Stimulated activated CD8-positive, alpha-beta memory T cell treated with anti-CD3 and anti-CD28 coated beads, Interleukin-12 subunit alpha, Interleukin-12 subunit beta, amount 100 ng/mL, for 1 hour (primary cell): Measurements from ENCODE around the gene USP25.
A peak's percentile ranks its signal among the peaks of the same experiment; 100 is the strongest.

Source experiments
- DNase-seq: peaks from one replicate; pipeline ENCODE4 v3.0.0-alpha.2; 2020; ENCODE audit warnings: low read depth

USP25 gene, protein sequence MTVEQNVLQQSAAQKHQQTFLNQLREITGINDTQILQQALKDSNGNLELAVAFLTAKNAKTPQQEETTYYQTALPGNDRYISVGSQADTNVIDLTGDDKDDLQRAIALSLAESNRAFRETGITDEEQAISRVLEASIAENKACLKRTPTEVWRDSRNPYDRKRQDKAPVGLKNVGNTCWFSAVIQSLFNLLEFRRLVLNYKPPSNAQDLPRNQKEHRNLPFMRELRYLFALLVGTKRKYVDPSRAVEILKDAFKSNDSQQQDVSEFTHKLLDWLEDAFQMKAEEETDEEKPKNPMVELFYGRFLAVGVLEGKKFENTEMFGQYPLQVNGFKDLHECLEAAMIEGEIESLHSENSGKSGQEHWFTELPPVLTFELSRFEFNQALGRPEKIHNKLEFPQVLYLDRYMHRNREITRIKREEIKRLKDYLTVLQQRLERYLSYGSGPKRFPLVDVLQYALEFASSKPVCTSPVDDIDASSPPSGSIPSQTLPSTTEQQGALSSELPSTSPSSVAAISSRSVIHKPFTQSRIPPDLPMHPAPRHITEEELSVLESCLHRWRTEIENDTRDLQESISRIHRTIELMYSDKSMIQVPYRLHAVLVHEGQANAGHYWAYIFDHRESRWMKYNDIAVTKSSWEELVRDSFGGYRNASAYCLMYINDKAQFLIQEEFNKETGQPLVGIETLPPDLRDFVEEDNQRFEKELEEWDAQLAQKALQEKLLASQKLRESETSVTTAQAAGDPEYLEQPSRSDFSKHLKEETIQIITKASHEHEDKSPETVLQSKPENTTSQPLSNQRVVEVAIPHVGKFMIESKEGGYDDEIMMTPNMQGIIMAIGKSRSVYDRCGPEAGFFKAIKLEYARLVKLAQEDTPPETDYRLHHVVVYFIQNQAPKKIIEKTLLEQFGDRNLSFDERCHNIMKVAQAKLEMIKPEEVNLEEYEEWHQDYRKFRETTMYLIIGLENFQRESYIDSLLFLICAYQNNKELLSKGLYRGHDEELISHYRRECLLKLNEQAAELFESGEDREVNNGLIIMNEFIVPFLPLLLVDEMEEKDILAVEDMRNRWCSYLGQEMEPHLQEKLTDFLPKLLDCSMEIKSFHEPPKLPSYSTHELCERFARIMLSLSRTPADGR

DNA sequence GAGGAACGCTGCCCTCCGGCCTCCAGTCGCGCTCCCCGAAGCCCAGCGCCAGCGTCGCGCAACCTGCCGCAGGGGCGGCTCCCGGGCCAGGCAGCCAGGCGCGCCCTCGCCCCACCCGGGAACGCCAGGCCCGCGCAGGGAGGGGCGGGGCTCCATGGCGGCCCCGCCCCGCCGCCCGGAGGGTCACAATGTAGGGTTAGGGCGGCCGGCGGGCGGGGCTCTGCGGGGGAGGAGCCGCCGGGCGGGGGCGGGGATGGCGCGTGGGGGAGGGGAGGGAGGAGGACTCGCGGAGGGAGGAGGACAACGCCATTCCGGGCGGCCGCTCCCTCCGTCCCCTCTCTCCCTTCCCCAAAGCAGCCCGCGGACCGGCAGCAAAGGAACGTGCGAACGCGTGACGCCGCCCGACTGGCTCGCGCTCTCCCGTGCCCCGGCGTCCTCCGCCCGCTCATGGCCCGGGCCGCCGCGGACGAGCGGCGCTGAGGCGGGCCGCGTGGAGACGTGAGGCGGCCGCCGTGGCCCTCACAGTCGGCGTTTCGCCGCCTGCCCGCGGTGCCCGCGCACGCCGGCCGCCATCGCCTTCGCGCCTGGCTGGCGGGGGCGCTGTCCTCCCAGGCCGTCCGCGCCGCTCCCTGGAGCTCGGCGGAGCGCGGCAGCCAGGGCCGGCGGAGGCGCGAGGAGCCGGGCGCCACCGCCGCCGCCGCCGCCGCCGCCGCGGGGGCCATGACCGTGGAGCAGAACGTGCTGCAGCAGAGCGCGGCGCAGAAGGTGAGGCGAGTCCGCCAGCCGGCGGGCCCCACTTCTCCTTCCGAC is at the start of gene USP25:
TSS of gene USP25 (plus strand) at position 309 of the 810 bp plus-strand sequence. CDS start at position 721, 412 bp downstream.
- DNase-seq = peak; percentile 81

DNA sequence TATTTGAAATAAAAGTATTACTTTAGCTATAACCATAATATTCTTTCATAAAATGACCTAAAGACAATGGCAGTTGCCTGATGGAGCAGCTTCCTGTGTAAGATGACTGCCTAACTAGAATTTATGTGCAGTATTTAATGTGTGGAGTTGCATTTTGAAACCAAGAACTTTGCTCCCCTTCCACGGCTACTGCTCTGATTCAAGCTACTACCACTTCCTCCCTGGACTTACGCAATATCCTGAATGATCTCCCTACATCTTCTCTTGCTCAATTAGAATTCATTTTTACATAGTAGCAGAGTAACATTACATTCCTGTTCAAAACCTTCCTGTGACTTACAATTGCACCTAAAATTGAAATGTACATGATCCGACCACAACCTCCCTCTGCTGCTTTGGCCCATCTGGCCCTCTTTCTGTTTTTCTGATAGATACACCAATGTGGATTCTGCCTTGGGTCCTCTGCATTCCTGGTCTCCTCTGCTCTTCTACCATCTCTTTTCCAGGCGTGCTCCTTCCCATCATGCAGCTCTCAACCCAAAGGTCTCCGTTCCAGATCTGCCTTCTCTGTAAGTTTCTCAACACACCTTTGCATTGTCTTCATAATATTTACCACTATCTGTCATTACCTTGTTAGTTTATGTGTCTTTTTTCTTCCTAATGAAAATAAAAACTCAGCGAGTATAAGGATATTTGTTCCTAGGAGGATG is 47.4 kb upstream of the USP25 start:
- DNase-seq = no peak

DNA sequence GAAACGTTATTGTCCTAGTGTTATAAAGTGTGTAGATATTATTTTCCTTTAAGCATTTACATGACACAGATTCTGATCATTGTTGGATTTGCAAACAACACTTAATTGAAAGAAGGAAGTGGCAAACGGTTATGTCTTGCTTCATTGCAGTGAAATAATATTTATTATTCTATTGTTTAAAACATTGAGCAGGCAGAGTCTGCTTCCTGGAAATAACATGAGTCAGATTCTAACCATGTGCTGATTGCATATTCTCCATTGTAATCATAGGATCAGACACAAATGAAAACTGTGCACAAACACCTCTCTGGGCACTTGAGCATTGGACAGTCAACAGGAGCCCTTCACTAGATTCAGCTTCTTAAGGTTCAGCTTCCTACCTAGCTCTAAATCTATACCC is 46.8 kb upstream of the USP25 start:
- DNase-seq = no peak

DNA sequence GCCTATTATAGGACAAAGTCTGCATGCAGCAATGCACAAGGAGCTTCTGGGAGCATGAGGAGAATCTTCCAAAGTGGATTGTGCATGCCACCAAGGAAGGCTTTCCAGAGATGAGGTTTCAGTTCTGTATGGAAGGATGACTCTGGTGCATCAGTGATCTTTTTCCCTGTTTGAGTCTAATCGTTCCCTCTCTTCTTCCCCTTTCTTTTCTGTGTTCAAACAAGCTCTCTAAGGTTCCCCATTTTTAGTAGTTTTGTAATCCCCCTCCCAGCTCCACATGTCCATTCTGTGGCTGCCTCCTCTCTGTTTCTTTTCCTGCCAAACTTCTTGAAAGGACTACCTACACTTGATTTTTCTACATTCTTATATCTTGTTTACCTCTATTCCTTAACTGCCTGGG is 43.3 kb upstream of the USP25 start:
- no peak for DNase-seq

DNA sequence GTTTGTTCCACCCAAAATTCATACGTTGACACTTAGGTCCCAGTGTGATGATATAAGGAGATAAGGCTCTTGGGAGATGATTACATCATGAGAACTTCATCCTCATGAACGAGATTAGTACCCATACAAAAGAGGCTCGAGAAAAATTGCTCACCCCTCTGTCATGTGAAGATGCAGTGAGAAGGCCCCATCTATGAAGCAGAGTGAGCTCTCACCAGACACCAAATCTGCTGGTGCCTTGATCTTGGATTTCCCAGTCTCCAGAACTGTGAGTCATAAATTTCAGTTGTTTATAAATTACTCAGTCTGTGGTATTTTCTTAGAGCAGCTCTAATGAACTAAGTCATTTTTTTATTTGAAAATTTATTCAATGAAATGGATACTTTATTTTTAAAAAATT is 42.6 kb upstream of the USP25 start:
- DNase-seq = no peak

DNA sequence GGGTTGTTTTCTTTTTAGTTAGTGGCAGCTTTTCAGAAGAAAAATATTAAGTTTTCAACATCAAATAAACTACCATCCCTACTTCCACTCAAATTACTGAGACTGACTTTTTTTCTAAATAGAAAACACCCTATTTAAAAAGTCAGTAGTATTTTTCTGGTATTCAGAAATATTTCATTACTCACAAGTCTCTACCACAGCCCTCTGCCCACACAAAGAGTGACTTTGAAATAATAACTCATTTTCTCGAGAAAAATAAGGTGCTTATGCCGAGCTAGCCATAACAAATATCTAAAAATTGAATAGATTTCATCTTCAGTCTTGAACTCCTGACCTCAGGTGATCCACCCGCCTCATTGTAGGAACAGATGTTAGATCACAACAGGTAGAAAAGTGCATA is 41.8 kb upstream of the USP25 start:
- DNase-seq = no peak

DNA sequence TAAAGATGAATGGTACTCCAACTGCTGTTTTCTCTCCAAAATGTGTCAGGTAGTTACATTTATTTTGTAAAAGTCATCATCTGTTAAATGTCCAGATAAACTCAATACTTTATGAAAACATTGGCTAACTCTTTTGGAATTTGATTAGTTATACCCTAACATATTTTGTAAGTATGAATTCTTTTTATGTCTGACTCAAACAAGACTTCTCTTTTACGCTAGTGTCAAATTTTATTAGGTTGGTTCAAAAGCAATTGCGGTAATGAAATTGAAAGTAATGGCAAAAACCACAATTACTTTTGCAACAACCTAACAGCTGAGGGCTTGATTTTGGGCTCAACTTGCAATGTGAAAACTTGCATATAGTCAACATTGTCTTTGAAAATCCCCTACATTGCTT is 41.0 kb upstream of the USP25 start:
- no peak for DNase-seq

DNA sequence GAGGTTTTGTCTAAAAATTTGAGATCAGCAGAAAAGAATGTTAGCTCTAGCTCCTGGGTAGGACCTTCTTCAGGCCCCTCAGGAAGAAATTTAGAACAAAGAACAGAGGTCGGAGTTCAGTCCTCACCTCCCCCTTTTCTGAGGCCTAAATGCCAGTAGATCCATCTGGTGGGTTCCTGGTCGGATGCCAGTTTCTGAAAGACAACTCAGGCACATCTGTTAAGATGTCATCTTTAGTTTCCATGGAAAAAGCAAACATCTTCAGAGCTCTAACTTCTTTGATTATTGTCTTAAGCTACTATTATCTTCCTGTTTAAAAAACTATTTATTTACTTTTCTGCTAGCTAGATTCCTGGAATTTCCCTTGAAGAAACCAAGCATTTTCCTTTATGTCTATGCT is 37.1 kb upstream of the USP25 start:
- DNase-seq = no peak

DNA sequence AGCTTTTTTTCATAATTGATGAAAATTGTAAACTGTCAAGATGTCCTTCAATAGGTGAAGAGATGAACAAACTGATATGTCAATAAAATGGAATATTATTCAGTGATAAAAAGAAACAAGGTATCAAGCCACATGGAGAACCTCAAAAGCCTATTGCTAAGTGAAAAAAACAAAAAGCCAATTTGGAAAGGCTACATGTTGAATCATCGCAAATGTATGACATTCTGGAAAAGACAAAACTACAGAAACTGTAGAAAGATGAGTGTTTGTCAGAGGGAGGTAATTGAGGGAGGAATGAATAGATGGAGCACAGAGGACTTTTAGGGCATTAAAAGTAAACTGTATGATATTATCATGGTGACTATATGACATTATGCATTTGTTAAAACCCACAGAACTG is 34.5 kb upstream of the USP25 start:
- DNase-seq = no peak

DNA sequence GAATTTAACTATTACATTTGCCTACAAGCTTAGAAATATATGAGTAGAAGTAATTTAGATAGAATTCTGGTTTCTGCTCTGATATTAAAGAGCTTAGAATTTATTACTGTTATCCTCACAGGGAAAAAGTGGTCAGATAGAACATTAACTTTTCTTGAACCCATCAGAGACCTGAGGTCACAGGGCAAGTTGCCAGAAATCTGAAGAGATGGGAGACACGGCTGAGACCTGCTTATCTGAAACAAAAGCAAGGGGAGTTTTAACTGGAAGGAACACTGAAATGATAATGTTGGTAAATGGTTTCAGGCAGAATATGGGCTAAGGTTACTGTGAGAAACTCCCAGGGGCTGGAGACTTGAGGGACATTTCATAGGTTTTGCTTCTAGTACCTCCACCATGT is 28.0 kb upstream of the USP25 start:
- DNase-seq = no peak

DNA sequence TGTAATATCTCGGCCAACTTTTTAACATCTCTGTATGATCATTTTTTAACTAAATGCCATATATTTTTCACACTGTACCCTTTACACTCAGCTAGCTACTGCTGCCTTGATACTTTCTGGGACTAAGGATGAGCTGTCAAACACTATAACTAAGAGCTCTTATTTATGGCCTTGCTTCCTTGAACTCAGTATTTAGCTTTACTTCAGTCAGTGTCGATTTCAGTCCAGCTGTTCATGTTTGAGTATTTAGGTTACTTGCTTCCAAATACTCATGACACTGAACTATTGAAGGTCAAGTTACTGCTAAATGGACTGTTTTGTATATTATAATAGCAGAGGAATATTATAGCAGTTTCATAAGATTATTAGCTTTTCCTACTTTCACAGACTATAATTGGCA is 25.9 kb upstream of the USP25 start:
- no peak for DNase-seq

DNA sequence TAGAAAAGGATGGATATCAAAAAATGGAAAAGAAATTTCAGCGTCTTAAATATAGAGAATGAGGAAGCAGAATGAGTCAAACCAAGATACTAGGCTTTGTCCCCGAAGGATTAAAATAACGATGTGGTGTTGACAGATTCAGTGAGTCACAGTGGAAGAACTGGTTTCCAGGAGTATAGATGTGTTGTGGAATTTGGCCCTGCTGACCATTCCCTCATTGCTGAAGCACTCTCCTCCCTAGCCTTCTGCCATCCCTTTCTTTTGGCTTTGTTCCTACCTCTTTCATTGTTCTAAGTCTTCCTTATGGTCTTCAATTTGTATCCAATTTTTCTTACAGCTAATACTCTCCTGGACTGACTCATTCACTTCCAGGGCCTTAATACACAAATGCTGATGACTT is 23.1 kb upstream of the USP25 start:
- DNase-seq = no peak

DNA sequence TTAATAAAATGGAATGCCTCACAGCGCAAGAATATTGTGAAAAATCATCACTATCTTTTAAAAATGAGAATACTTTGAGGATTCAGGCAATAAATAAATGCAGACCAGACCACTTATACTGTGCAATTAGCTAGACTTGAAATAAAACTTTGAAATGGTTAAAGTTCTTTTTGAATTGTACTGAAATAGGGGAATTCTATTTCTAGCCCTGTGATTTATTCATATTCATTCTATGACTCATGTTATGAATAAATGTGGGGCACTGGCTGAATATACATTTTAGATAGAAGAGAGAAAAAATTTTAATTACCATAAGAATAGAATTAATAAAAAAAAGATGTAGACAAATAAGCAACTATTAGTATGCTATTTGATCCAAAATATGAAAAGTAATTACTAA is 16.4 kb upstream of the USP25 start:
- DNase-seq = no peak

DNA sequence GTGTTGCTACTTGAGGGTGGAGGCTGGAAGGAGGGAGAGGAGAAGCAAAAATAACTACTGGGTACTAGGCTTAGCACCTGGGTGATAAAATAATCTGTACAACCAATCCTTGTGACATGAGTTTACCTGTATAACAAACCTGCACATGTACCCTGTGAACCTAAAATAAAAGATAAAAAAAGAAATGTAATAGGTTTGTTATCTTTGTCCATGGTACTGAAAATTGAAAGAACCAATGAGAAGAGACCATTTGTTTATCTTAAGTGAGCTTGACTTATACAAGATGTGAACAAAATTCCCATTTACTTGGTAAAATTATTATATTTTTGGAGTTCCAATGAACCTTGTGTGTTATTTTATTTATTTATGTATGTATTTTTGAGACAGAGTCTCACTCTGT is 11.1 kb upstream of the USP25 start:
- DNase-seq = no peak

DNA sequence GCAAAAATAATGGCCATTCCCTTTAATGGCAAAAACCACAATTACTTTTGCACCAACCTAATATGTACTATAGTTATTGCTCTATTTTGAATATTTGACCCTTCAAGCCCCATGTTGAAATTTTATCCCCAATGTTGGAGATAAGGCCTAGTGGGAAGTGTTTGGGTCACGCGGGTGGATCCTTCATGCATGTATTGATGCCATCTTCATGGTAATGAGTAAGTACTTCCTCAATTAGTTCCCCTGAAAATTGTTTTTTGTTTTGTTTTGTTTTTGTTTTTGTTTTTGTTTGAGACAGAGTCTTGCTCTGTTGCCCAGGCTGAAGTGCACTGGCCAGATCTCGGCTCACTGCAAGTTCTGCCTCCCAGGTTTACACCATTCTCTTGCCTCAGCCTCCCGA is 9.8 kb upstream of the USP25 start:
- DNase-seq = no peak

DNA sequence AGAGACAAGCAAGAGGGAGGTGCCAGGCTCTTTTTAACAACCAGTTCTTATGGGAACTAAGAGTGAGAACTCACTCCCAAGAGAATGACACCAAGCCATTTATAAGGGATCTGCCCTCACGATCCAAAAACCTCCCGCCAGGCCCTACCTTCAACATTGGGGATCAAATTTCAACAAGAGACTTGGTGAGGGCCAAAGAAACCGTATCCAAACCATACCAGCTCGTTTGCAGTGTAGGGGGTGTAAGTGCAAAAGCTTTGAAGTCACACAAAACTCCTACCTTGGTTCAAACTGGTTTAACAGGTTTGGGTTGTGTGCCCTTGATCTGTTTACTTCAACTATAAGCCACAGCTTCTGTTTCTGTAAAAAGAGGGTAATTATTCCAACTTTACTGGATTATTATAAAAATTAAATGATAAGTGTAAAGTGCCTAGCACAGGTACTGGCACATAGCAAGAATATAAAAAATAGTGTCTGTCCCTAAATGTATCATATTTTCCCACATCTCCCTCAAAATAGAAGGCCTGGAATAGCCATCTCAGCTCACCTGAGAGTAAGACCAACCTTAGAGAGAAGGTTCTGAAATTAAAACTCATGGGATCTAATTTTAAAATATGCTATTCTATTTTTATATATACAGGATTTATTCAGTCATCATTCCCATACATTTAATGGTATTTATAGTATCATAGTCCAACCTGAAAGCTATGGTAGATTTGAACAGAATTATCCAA is 7.0 kb upstream of the USP25 start:
- no peak for DNase-seq

DNA sequence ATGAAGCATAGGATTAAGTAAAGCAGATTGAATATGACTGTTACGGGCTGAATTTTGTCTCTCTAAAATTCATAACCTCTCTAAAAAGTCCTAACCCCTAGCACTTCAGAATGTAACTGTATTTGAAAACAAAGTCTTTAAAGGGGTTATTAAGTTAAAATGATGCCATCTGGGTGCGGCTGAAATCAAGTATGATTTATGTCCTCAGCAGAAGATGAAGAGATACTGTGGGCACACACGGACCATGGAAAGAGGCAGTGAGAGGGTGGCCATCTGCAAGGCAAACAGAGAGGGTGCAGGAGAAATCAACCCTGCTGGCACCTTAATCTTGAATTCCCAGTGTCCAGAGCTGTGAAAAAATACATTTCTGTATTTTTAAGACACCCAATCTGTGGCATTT is 3.8 kb upstream of the USP25 start:
- no peak for DNase-seq

DNA sequence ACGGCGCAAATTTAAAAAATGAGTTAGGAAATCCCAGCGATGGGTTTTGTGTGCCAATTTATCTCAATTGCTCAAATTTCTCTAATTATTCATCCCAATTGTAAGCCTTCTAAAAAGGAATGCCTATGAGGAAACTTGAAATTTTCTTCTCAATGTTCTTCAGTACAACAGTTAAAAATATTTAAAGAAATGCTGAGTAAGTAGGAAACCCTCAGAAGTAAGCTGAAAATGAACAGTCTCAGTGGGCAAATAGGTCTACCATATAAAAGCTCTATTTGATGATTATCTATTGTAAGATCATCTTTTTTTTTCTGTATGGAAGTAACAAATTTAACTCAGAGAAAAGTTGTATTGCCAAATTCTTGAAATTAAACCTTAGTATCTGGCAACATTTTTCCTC is 1.7 kb upstream of the USP25 start:
- no peak for DNase-seq

DNA sequence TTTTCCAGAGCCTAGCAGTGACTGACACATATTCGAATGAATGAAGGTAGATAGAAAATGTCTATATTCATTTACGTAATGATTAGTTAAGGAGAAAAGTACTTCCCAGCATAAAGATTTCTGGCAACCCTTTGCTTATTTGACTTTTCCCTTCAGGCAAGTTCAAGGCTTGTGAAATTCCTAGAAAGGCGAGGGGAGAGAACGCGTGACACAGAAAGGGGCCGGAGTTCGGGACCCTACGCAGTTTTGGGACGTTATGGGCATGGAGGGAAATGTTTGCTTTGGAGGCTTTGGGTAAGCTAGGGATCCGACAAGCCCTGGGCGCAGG is 472 bp upstream of the USP25 start:
- no peak for DNase-seq

DNA sequence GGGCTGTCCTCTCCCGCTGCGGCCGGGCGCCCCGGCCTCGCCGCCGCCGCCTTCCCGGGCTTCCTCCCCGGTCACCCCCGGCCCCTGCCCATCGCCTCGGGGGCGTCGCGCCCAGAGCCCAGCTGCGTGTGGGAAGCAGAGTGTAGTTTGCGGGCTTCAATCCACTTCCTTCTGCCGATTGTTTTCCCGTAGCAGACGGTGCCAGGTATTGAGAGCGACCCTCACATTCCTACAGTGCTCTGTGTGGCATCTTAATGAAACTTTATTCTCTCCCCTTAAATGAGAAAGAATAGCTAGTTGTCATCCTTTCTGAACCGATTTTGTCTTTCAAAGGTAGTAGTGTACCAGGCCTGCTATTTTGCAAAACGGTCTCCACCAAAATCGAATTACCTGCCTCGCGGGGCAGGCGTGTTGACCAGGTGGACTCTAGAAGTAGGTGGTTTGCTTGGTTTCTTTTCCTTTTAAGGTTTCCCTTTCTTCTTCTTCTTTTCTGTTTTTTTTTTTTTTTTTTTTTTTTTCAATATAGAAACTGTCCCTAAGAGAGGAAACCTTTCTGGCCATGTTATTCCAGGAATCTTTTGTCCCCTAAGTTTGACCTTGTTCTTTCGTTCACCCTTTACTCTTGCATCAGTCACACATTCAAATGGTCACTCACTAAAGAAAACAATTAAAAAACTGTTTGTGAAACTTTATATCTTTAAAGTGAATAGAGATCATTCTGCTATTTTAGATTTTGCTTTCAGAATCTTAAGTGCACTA is 881 bp downstream of the USP25 start:
- DNase-seq = no peak
